CD14-positive monocyte (primary cell): ENCODE data around the gene VTI1A. TPM values are rescaled to one million over a fixed set of nuclear protein-coding genes. Genes with fewer than 3 reads are reported as not detected.

Source experiments
- DNase-seq, 3 donors: peaks; one replicate each; pipeline ENCODE4 v3.0.0-alpha.2; 2011 to 2022
- H2AFZ ChIP-seq: 2 replicates; pipeline ENCODE4 v1.6.0; 2012; ENCODE audit warnings: mild to moderate bottlenecking, low read depth, low read length, inconsistent platforms; ENCODE audit not compliant: insufficient read depth, poor library complexity, severe bottlenecking
- H3K27ac ChIP-seq, 2 donors: 1 replicate in 1 of 2; 2 replicates in 1 of 2; pipeline ENCODE4 v1.5.1; 2012 to 2013; ENCODE audit warnings: low read length in 2 of 2, control low read depth in 1 of 2, inconsistent platforms in 1 of 2, low read depth in 1 of 2, mild to moderate bottlenecking in 1 of 2
- H3K27me3 ChIP-seq, 2 donors: one replicate each; pipeline versions ENCODE4 v1.6.0 to v1.6.1; 2011 to 2013; ENCODE audit warnings: low read length in 2 of 2; ENCODE audit not compliant: control insufficient read depth in 2 of 2, insufficient read depth in 2 of 2
- H3K36me3 ChIP-seq, 2 donors: replicated peaks in 1 of 2; 1 replicate in 1 of 2; 2 replicates in 1 of 2; pipeline versions ENCODE4 v1.5.1 to v1.6.1; 2012 to 2013; ENCODE audit warnings: low read length in 2 of 2, control low read depth in 1 of 2, inconsistent platforms in 1 of 2, mild to moderate bottlenecking in 1 of 2; ENCODE audit not compliant: insufficient read depth in 2 of 2, control insufficient read depth in 1 of 2
- H3K4me1 ChIP-seq, 2 donors: 1 replicate in 1 of 2; 2 replicates in 1 of 2; pipeline versions ENCODE4 v1.5.1 to v1.6.1; 2012 to 2013; ENCODE audit warnings: low read length in 2 of 2, control low read depth in 1 of 2, inconsistent platforms in 1 of 2, mild to moderate bottlenecking in 1 of 2, moderate library complexity in 1 of 2; ENCODE audit not compliant: insufficient read depth in 2 of 2, control insufficient read depth in 1 of 2
- H3K4me2 ChIP-seq: replicated peaks from 2 replicates; pipeline ENCODE3; 2012; ENCODE audit warnings: low read length, moderate library complexity, mild to moderate bottlenecking; ENCODE audit not compliant: poor library complexity, severe bottlenecking; ENCODE audit errors: extremely low read depth
- H3K4me3 ChIP-seq, 3 experiments: fragments of 200-600 bp in 1 of 3; sonication (generic) in 1 of 3; replicated peaks in 1 of 3; 1 replicate in 2 of 3; 2 replicates in 1 of 3; pipeline ENCODE4 v1.5.1; 2011 to 2013; ENCODE audit warnings: low read length in 3 of 3, mild to moderate bottlenecking in 3 of 3, control low read depth in 2 of 3, low read depth in 2 of 3, inconsistent platforms in 1 of 3, moderate library complexity in 1 of 3
- H3K79me2 ChIP-seq: 2 replicates; pipeline ENCODE4 v1.6.0; 2012; ENCODE audit warnings: mild to moderate bottlenecking, control low read depth, inconsistent platforms, low read length, moderate library complexity; ENCODE audit not compliant: insufficient read depth
- H3K9ac ChIP-seq: 2 replicates; pipeline ENCODE4 v1.6.0; 2017; ENCODE audit warnings: low read length, mild to moderate bottlenecking; ENCODE audit not compliant: insufficient read depth, poor library complexity, severe bottlenecking
- H3K9me3 ChIP-seq, 2 donors: replicated peaks in 1 of 2; 1 replicate in 1 of 2; 2 replicates in 1 of 2; pipeline versions ENCODE4 v1.5.1 to v1.6.1; 2012 to 2013; ENCODE audit warnings: low read length in 2 of 2, control low read depth in 1 of 2; ENCODE audit not compliant: control insufficient read depth in 1 of 2, insufficient read depth in 1 of 2
- H4K20me1 ChIP-seq: 2 replicates; pipeline ENCODE4 v1.6.0; 2012; ENCODE audit warnings: mild to moderate bottlenecking, low read length, control low read depth, moderate library complexity; ENCODE audit not compliant: insufficient read depth
- H3K27ac Mint-ChIP-seq, 7 donors: one replicate each; pipeline ENCODE4 v1.8.0; 2020; ENCODE audit warnings: mild to moderate bottlenecking in 7 of 7, mixed read lengths in 7 of 7, moderate library complexity in 6 of 7, inconsistent platforms in 2 of 7
- H3K27me3 Mint-ChIP-seq, 3 donors: one replicate each; pipeline ENCODE4 v1.8.0; 2021 to 2022; ENCODE audit warnings: low read depth in 3 of 3, mild to moderate bottlenecking in 3 of 3, mixed read lengths in 3 of 3, moderate library complexity in 3 of 3, inconsistent platforms in 1 of 3
- H3K36me3 Mint-ChIP-seq, 2 donors: one replicate each; pipeline ENCODE4 v1.8.0; 2020; ENCODE audit warnings: mixed read lengths in 2 of 2, inconsistent platforms in 1 of 2, mild to moderate bottlenecking in 1 of 2
- H3K4me1 Mint-ChIP-seq: one replicate; pipeline ENCODE4 v1.8.0; 2020; ENCODE audit warnings: mild to moderate bottlenecking, mixed read lengths
- H3K4me3 Mint-ChIP-seq, 2 donors: one replicate each; pipeline ENCODE4 v1.8.0; 2020; ENCODE audit warnings: mild to moderate bottlenecking in 2 of 2, mixed read lengths in 2 of 2, moderate library complexity in 1 of 2
- H3K9me3 Mint-ChIP-seq, 7 donors: one replicate each; pipeline ENCODE4 v1.8.0; 2020 to 2022; ENCODE audit warnings: mixed read lengths in 7 of 7, mild to moderate bottlenecking in 6 of 7, moderate library complexity in 6 of 7, inconsistent platforms in 2 of 7
- CTCF ChIP-seq: fragments of 200-600 bp; IDR thresholded peaks from one replicate; pipeline ENCODE4 v1.8.0; 2022; ENCODE audit warnings: antibody characterized with exemption, mild to moderate bottlenecking
- WGBS: methylation state at CpG from one replicate; pipeline ENCODE4 v1.1.5; 2013; ENCODE audit warnings: missing lambda C conversion rate; ENCODE audit not compliant: insufficient coverage; 5-methylcytosine and 5-hydroxymethylcytosine counted together
- intact Hi-C, 2 donors: fragments of 100-400 bp; cut with micrococcal nuclease; formaldehyde crosslinking; loops; one replicate each; pipeline versions ENCODE4 v1.15.0 to v1.15.1; 2023
- polyA plus RNA-seq, 3 donors: library from polyadenylated mRNA; depleted of rRNA in 1 of 3; unstranded in 2 of 3; stranded (reverse) in 1 of 3; fragments of 300-500 nt in 2 of 3; fragments of >200 nt in 1 of 3; fragmentation: Illumina TruSeq in 2 of 3; gene quantifications; 1 replicate in 2 of 3; 2 replicates in 1 of 3; pipeline ENCODE4 v1.2.3, GENCODE V29; 2012 to 2021

The VTI1A gene
- polyA plus RNA-seq, 3 donors = 23.6 to 25.4 (median 24.1) TPM

- no peak overlapping the region for H3K9ac ChIP-seq
- H3K27me3 ChIP-seq = no peaks in the 10 kb centered on the region
- no peak for DNase-seq
- H3K4me3 Mint-ChIP-seq = no peak overlapping the region
- H2AFZ ChIP-seq = no peak overlapping the region
- H3K27me3 Mint-ChIP-seq = no peaks in the 10 kb centered on the region
- no peaks in the 10 kb centered on the region for H3K36me3 ChIP-seq
- no peak overlapping the region for H3K4me3 ChIP-seq
- no peaks in the 10 kb centered on the region for H3K4me1 Mint-ChIP-seq
- H3K4me2 ChIP-seq = no peak overlapping the region
- H3K79me2 ChIP-seq = no peaks in the 10 kb centered on the region
- no peak overlapping the region for H3K27ac ChIP-seq
- no peaks in the 10 kb centered on the region for H4K20me1 ChIP-seq
- no peak for TF ChIP-seq CTCF
- H3K4me1 ChIP-seq = no peaks in the 10 kb centered on the region
- WGBS = 97% methylated on average over 5 of the region's 7 CpGs
- H3K9me3 Mint-ChIP-seq = no peaks in the 10 kb centered on the region
- H3K9me3 ChIP-seq = no peaks in the 10 kb centered on the region
- H3K36me3 Mint-ChIP-seq = peaks cover 0 to 20% of the 10 kb centered on the region in 2 donors
- intact Hi-C loops = no loop called here
- no peak overlapping the region for H3K27ac Mint-ChIP-seq
Observed at GRCh38 chr10:112768121-112768520, 321.1 kb downstream of the VTI1A start.

GRCh38 chr10:112769081-112769480 is 322.1 kb downstream of the VTI1A start:
- no peak for DNase-seq
- Mint-ChIP-seq H3K27me3 (peaks cover 0 to 1% (median 0%) of the 10 kb centered on the region in 3 donors), H3K4me1 (no peaks in the 10 kb centered on the region), H3K27ac (no peak overlapping the region), H3K4me3 (no peak overlapping the region), H3K9me3 (no peaks in the 10 kb centered on the region), H3K36me3 (peaks cover 0 to 21% of the 10 kb centered on the region in 2 donors)
- Histone ChIP-seq H2AFZ (no peak overlapping the region), H3K4me1 (no peaks in the 10 kb centered on the region), H4K20me1 (no peaks in the 10 kb centered on the region), H3K79me2 (no peaks in the 10 kb centered on the region), H3K9me3 (no peaks in the 10 kb centered on the region), H3K27ac (no peak overlapping the region), H3K4me3 (no peak overlapping the region), H3K36me3 (no peaks in the 10 kb centered on the region), H3K4me2 (no peak overlapping the region), H3K27me3 (no peaks in the 10 kb centered on the region), H3K9ac (no peak overlapping the region)
- no CpG with 5 or more reads among the region's 2 CpGs for WGBS
- TF ChIP-seq CTCF = no peak
- intact Hi-C loops = no loop called here
